Prostate gland (tissue), 2 donors: ENCODE results near the gene CXCL10.

Experiments
- POLR2A ChIP-seq: fragments of 450-650 bp; IDR thresholded peaks from one replicate; pipeline ENCODE4 v1.6.1; 2016; ENCODE audit warnings: antibody characterized with exemption, mild to moderate bottlenecking
- POLR2AphosphoS5 ChIP-seq: sonication (generic); formaldehyde crosslinking; IDR thresholded peaks from one replicate; pipeline ENCODE4 v1.6.1; 2017; ENCODE audit warnings: antibody characterized with exemption
- TF ChIP-seq, protein P1 (sequence below), 4 experiments: fragments of 200-600 bp in 2 of 4; fragments of 450-650 bp in 2 of 4; sonication (generic) in 2 of 4; IDR thresholded peaks; 1 replicate in 3 of 4; 2 replicates in 1 of 4; pipeline ENCODE4 v1.5.1; 2016 to 2019; ENCODE audit warnings: antibody characterized with exemption in 4 of 4, mild to moderate bottlenecking in 2 of 4, moderate library complexity in 2 of 4

DNA sequence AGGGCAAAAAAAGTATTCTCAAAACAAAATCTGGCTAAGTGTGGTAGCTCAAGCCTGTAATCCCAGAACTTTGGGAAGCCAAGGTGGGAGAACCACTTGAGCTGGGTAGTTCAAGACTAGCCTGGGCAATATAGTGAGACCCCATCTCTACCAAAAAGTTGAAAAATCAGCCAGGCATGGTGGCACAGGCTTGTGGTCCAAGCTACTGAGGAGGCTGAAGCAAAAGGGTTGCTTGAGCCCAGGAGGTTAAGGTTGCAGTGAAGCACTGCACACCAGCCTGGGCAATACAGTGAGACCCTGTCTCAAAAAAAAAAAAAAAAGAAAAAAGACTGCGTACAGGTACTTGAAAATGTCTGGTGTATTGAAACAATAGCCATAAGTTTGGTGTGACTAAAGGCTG is 30.8 kb downstream of the CXCL10 start:
- TF ChIP-seq, protein P1, sequence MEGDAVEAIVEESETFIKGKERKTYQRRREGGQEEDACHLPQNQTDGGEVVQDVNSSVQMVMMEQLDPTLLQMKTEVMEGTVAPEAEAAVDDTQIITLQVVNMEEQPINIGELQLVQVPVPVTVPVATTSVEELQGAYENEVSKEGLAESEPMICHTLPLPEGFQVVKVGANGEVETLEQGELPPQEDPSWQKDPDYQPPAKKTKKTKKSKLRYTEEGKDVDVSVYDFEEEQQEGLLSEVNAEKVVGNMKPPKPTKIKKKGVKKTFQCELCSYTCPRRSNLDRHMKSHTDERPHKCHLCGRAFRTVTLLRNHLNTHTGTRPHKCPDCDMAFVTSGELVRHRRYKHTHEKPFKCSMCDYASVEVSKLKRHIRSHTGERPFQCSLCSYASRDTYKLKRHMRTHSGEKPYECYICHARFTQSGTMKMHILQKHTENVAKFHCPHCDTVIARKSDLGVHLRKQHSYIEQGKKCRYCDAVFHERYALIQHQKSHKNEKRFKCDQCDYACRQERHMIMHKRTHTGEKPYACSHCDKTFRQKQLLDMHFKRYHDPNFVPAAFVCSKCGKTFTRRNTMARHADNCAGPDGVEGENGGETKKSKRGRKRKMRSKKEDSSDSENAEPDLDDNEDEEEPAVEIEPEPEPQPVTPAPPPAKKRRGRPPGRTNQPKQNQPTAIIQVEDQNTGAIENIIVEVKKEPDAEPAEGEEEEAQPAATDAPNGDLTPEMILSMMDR (IDR thresholded peaks at IDR 0.05) = no peak
- TF ChIP-seq POLR2A (no peak), POLR2AphosphoS5 (no peak)
